ENCODE results near the gene GARNL3.

GARNL3 gene

GRCh38 chr9:127241354-127241753 is 23.2 kb upstream of the GARNL3 start:
- DNase-seq, result no peak

GRCh38 chr9:127244609-127245601 is 19.7 kb upstream of the GARNL3 start:
- peak; percentile 93 for DNase-seq

DNA sequence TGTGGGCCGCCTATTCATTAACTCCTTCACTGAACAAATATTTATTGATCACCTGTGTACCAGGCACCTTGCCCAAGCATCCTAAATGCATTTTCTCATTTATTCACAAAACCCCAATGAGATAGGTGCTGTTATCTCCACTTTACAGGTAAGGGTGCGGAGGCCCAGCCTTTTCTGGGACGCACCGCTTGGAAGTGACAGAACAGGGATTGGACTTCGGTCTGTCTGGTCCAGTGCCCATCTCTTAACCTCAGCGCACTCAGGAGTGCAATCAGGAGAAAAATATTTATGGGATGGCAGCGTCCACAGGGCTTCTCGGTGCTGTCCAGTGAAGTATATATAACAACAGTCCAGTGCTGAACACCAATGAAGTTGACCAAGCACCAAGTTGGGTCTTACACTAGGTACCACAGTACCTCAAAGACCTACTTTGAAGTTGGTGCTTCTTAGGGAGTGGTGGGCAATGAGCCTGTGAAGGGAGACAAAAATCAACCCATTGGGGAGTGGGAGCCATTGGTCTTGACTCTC is 18.9 kb upstream of the GARNL3 start:
- no peak for DNase-seq

GRCh38 chr9:127248241-127248640 is 16.3 kb upstream of the GARNL3 start:
- DNase-seq, result no peak

GRCh38 chr9:127249877-127250276 is 14.7 kb upstream of the GARNL3 start:
- no peak for DNase-seq

DNA sequence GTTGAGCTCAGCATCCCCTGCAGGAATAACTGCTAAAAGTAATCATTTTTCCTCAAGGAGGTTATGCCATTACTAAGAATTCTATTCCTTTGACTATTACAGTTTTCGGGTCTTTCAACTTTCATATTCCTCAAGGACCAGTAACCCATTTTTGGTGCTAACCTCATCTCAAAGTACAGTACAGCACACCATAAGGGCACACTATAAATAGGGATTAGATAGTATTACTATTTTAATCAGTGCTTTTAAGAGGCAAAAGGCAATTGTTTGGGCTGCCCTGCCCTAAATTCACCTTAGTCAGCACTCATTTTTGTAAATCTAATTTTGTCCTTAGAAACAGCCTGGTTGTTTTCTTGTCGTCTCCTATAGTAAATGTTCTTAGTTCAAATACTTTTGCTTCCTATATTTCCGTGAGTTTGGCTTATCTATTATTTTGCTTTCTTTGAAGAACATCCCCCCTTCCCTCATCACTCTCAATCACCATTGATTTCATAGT is 13.6 kb upstream of the GARNL3 start:
- DNase-seq, result no peak

- no peak for DNase-seq
These were observed 11.9 kb upstream of the GARNL3 start for GRCh38 chr9:127252410-127253318.

GRCh38 chr9:127253446-127253845 is 11.1 kb upstream of the GARNL3 start:
- no peak for DNase-seq

GRCh38 chr9:127255692-127256091 is 8.9 kb upstream of the GARNL3 start:
- no peak for DNase-seq

DNA sequence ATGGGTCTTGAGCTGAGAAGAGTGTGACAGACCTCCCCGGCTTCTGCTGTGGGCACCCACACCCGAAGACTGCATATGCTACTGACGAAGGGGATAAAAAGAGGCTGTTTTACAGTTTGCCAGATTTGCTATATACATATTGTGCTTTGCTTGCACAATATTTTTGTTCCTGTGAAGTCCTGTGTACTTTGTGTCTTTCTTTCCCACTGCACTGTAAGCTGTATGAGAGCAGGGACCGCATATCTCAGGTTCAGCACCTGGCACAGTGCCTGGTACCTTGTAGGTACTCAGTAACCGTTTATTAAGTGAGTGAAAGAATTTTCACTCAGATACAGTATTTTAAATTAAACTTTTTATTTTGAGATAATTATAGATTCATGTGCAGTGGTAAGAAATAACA is 8.2 kb upstream of the GARNL3 start:
- no peak for DNase-seq

GRCh38 chr9:127258606-127259471 is 5.7 kb upstream of the GARNL3 start:
- DNase-seq, result no peak

- DNase-seq, result no peak
These were observed 2.0 kb upstream of the GARNL3 start for GRCh38 chr9:127262602-127263001.

DNA sequence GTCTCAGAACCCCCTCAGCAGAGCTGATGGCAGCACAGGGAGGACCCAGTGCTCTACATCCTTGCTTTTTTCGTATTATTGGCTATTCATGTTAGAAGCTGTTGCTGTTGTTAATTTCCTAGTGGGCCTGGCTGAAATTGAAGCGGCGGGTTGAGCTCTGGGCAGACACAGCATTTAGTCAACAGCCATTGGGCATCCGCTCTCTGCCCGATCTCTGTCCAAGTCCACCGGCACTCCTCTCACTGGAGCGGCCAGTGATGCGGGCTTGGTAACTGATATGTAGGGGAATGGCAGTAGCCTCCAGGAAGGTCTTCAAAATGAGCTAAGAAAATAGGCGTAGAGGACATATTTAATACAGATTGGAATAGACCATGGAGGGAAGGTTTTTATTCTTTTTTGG is 1.3 kb upstream of the GARNL3 start:
- no peak for DNase-seq

DNA sequence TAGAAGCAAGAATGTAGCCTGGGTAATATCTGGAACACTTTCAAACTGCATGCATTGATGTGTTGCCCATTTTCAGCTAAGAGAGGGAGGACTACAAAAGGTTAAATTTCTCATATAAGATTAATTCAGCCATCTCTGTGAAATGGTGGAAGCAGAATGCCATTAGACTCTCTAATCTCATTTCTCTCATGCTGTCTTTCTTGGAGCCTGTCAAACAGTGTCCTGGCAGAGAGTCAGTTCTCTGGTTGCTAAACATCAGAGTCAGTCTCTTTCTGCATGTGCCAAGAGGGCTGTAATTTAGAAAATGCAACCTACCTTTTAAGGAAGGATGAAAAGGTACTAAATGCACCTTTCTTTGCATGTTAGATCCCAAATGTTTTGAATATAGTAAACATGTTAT is 910 bp upstream of the GARNL3 start:
- no peak for DNase-seq

GRCh38 chr9:127267793-127268525 is 3.4 kb downstream of the GARNL3 start:
- DNase-seq, result no peak

DNA sequence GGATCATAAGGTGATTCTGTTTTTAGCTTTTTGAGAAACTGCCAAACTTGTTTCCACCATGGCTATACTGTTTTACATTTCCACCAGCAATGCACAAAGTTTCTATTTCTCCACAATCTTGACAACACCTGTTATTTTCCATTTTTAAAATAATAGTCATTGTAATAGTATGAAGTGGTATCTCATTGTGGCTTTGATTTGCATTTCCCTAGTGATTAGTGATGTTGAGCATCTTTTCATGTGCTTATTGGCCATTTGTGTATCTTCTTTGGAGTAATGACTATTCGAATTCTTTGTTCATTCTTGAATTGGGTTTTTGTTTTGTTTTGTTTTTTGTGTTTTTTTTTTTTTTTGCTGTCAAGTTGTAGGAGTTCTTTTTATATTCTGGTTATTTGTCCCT is 4.9 kb downstream of the GARNL3 start:
- no peak for DNase-seq

GRCh38 chr9:127273326-127273725 is 8.8 kb downstream of the GARNL3 start:
- no peak for DNase-seq

- DNase-seq, result no peak
These were observed 12.5 kb downstream of the GARNL3 start for GRCh38 chr9:127277099-127277498.

- no peak for DNase-seq
These were observed 13.2 kb downstream of the GARNL3 start for GRCh38 chr9:127277770-127278169.

GRCh38 chr9:127278372-127278771 is 13.8 kb downstream of the GARNL3 start:
- no peak for DNase-seq

- no peak for DNase-seq
These were observed 15.2 kb downstream of the GARNL3 start for GRCh38 chr9:127279717-127280285.

Measured in hematopoietic multipotent progenitor cell treated with erythropoietin and hydrocortisone succinate and interleukin-3 and kit ligand, for 8 days (in vitro differentiated cells).